Activated CD4-positive, alpha-beta T cell treated with anti-CD3 and anti-CD28 coated beads for 4 hours (primary cell): Measurements from ENCODE around the gene NPIPA3.
"Not testable (repeated sequence)": the region's sequence is repeated elsewhere in the genome, so short reads cannot be mapped to it uniquely, and the experiment has no call there.

ENCODE experiments used
- DNase-seq, 2 donors: peaks; one replicate each; pipeline ENCODE4 v3.0.0-alpha.2; 2020

Gene NPIPA3

GRCh38 chr16:14742273-14743128, 39.3 kb downstream of the NPIPA3 start, which contains the start of gene NPIPA2:
Gene NPIPA2 (plus strand): TSS chr16:14742533. CDS start chr16:14748066, 5,533 bp downstream.
- not testable (repeated sequence) for DNase-seq

DNA sequence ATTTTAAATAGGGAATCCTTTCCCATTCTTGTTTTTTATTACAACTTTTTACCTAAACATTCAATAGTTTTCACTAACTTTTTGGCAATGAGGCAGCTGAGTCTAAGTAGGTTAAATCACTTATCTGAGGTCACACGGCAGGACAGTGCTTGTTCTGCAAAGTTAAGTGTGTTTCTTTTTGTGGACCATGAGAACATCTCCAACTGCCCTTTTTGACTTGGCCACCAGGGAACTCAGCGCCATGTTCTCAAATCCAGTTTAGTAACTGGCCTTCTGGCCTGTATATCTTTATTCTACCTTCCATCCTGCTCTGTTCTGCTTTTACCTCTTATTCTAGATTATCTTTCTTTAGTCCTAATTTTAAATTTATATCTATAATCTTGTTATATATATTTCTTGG, 70.4 kb downstream of the NPIPA3 start:
- not testable (repeated sequence) for DNase-seq

GRCh38 chr16:14775624-14776023, 72.4 kb downstream of the NPIPA3 start:
- DNase-seq: not testable (repeated sequence)
